ENCODE measurements around the gene ADAMTS14.

Gene ADAMTS14

GRCh38 chr10:70758757-70759514 is 86.6 kb downstream of the ADAMTS14 start:
- TF ChIP-seq TCF12 (IDR thresholded peaks at IDR 0.05; ENCODE audit: low read depth), result no peak
- peak; percentile 91 for TF ChIP-seq RAD21 (IDR thresholded peaks at IDR 0.05; ENCODE audit: low read depth)

- TF ChIP-seq USF1 (IDR thresholded peaks at IDR 0.05) (no peak), FOXM1 (IDR thresholded peaks at IDR 0.05; ENCODE audit: borderline replicate concordance, low read depth) (no peak), EGR1 (IDR thresholded peaks at IDR 0.05) (no peak), CEBPB (IDR thresholded peaks at IDR 0.05) (no peak), TCF12 (IDR thresholded peaks at IDR 0.05; ENCODE audit: low read depth) (no peak), CREB1 (IDR thresholded peaks at IDR 0.05; ENCODE audit: low read depth) (no peak), MAX (IDR thresholded peaks at IDR 0.05) (no peak), RAD21 (IDR thresholded peaks at IDR 0.05; ENCODE audit: low read depth) (no peak), TAF1 (IDR thresholded peaks at IDR 0.05; ENCODE audit: low read depth) (no peak), TEAD4 (IDR thresholded peaks at IDR 0.05) (no peak), ZBTB7A (IDR thresholded peaks at IDR 0.05; ENCODE audit: low read depth) (no peak), YY1 (IDR thresholded peaks at IDR 0.05; ENCODE audit: low read depth) (no peak), EP300 (IDR thresholded peaks at IDR 0.05; ENCODE audit: borderline replicate concordance) (no peak), NFIC (IDR thresholded peaks at IDR 0.05) (no peak)
- TF ChIP-seq, protein P1, sequence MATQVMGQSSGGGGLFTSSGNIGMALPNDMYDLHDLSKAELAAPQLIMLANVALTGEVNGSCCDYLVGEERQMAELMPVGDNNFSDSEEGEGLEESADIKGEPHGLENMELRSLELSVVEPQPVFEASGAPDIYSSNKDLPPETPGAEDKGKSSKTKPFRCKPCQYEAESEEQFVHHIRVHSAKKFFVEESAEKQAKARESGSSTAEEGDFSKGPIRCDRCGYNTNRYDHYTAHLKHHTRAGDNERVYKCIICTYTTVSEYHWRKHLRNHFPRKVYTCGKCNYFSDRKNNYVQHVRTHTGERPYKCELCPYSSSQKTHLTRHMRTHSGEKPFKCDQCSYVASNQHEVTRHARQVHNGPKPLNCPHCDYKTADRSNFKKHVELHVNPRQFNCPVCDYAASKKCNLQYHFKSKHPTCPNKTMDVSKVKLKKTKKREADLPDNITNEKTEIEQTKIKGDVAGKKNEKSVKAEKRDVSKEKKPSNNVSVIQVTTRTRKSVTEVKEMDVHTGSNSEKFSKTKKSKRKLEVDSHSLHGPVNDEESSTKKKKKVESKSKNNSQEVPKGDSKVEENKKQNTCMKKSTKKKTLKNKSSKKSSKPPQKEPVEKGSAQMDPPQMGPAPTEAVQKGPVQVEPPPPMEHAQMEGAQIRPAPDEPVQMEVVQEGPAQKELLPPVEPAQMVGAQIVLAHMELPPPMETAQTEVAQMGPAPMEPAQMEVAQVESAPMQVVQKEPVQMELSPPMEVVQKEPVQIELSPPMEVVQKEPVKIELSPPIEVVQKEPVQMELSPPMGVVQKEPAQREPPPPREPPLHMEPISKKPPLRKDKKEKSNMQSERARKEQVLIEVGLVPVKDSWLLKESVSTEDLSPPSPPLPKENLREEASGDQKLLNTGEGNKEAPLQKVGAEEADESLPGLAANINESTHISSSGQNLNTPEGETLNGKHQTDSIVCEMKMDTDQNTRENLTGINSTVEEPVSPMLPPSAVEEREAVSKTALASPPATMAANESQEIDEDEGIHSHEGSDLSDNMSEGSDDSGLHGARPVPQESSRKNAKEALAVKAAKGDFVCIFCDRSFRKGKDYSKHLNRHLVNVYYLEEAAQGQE (IDR thresholded peaks at IDR 0.05; ENCODE audit: low read depth), result no peak
Observed at GRCh38 chr10:70759781-70760180, 87.5 kb downstream of the ADAMTS14 start.

DNA sequence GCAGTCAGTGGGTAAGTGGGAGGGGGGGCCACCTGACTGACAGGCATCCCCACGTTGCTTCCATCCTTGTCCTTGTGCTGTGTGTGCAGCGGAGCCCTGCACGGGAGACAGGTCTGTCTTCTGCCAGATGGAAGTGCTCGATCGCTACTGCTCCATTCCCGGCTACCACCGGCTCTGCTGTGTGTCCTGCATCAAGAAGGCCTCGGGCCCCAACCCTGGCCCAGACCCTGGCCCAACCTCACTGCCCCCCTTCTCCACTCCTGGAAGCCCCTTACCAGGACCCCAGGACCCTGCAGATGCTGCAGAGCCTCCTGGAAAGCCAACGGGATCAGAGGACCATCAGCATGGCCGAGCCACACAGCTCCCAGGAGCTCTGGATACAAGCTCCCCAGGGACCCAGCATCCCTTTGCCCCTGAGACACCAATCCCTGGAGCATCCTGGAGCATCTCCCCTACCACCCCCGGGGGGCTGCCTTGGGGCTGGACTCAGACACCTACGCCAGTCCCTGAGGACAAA is 88.0 kb downstream of the ADAMTS14 start:
- TF ChIP-seq FOXM1 (IDR thresholded peaks at IDR 0.05; ENCODE audit: borderline replicate concordance, low read depth) (no peak), ZBTB7A (IDR thresholded peaks at IDR 0.05; ENCODE audit: low read depth) (no peak), RAD21 (IDR thresholded peaks at IDR 0.05; ENCODE audit: low read depth) (no peak), EP300 (IDR thresholded peaks at IDR 0.05; ENCODE audit: borderline replicate concordance) (no peak), CEBPB (IDR thresholded peaks at IDR 0.05) (no peak), USF1 (IDR thresholded peaks at IDR 0.05) (no peak), TAF1 (IDR thresholded peaks at IDR 0.05; ENCODE audit: low read depth) (no peak), YY1 (IDR thresholded peaks at IDR 0.05; ENCODE audit: low read depth) (no peak), TCF12 (IDR thresholded peaks at IDR 0.05; ENCODE audit: low read depth) (no peak), NFIC (IDR thresholded peaks at IDR 0.05) (no peak), CREB1 (IDR thresholded peaks at IDR 0.05; ENCODE audit: low read depth) (no peak), EGR1 (IDR thresholded peaks at IDR 0.05) (no peak), TEAD4 (IDR thresholded peaks at IDR 0.05) (no peak), MAX (IDR thresholded peaks at IDR 0.05) (no peak)
- TF ChIP-seq, protein P1 (IDR thresholded peaks at IDR 0.05; ENCODE audit: low read depth), result no peak

DNA sequence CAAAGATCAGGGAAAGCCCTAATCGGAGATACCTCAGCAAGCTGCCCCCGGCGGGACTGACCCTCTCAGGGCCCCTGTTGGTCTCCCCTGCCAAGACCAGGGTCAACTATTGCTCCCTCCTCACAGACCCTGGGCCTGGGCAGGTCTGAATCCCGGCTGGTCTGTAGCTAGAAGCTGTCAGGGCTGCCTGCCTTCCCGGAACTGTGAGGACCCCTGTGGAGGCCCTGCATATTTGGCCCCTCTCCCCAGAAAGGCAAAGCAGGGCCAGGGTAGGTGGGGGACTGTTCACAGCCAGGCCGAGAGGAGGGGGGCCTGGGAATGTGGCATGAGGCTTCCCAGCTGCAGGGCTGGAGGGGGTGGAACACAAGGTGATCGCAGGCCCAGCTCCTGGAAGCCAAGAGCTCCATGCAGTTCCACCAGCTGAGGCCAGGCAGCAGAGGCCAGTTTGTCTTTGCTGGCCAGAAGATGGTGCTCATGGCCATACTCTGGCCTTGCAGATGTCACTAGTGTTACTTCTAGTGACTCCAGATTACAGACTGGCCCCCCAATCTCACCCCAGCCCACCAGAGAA is 88.8 kb downstream of the ADAMTS14 start:
- no peak for TF ChIP-seq EP300 (IDR thresholded peaks at IDR 0.05; ENCODE audit: borderline replicate concordance)
- no peak for TF ChIP-seq USF1 (IDR thresholded peaks at IDR 0.05)
- no peak for TF ChIP-seq ZBTB7A (IDR thresholded peaks at IDR 0.05; ENCODE audit: low read depth)
- no peak for TF ChIP-seq YY1 (IDR thresholded peaks at IDR 0.05; ENCODE audit: low read depth)
- TF ChIP-seq RAD21 (IDR thresholded peaks at IDR 0.05; ENCODE audit: low read depth), result peak; percentile 45
- no peak for TF ChIP-seq EGR1 (IDR thresholded peaks at IDR 0.05)

- no peak for TF ChIP-seq MAX (IDR thresholded peaks at IDR 0.05)
- no peak for TF ChIP-seq TAF1 (IDR thresholded peaks at IDR 0.05; ENCODE audit: low read depth)
- TF ChIP-seq TCF12 (IDR thresholded peaks at IDR 0.05; ENCODE audit: low read depth), result no peak
- no peak for TF ChIP-seq CEBPB (IDR thresholded peaks at IDR 0.05)
- no peak for TF ChIP-seq TEAD4 (IDR thresholded peaks at IDR 0.05)
- TF ChIP-seq, protein P1 (IDR thresholded peaks at IDR 0.05; ENCODE audit: low read depth), result no peak
Observed at GRCh38 chr10:70761727-70762350, 89.5 kb downstream of the ADAMTS14 start.

All from Ishikawa (cell line).